ENCODE results near the gene CMSS1. TPM values are rescaled to one million over a fixed set of nuclear protein-coding genes. Genes with fewer than 3 reads are reported as not detected.
A peak's percentile ranks its signal among the peaks of the same experiment; 100 is the strongest.

The CMSS1 gene
- total RNA-seq, 1 donor, result 27.8 TPM

DNA sequence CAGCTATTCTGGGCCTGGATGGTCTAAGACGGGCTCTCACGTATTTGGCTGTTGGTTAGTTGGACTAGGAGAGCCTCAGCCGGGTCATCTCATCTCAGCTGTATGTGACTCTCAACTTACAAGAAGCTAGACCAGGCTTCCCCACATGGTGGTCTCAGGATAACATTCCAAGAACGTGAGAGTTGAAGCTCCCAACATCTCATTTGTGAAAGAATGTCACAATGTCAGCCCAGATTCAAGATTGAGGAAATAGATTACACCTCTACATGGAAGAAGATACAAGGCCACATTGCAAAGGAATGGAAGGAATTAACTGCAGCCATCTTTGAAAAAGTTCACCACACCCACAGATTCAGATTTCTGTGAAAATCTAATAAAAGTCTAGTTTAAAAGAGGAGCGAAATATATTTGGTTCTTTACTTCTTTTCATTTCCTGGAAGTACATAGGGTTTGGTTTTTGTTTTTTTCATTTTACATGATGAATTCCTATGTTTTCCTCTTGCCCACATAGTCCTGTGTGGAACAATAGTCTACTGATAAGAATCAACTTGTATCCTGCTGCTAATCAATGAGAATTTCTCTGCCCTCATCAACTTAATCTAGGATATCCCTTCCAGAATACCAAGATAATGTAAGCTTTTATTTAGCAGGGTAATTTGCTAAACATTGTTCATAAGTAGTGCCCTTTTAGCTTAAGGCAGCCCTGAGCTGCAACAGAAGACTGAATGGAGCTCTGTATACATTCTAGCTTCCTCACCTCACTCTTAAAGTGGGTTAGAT, 116.5 kb downstream of the CMSS1 start:
- no peak overlapping the region for H3K4me3 ChIP-seq (ENCODE audit: low read depth, low read length)
- TF ChIP-seq, protein P1, sequence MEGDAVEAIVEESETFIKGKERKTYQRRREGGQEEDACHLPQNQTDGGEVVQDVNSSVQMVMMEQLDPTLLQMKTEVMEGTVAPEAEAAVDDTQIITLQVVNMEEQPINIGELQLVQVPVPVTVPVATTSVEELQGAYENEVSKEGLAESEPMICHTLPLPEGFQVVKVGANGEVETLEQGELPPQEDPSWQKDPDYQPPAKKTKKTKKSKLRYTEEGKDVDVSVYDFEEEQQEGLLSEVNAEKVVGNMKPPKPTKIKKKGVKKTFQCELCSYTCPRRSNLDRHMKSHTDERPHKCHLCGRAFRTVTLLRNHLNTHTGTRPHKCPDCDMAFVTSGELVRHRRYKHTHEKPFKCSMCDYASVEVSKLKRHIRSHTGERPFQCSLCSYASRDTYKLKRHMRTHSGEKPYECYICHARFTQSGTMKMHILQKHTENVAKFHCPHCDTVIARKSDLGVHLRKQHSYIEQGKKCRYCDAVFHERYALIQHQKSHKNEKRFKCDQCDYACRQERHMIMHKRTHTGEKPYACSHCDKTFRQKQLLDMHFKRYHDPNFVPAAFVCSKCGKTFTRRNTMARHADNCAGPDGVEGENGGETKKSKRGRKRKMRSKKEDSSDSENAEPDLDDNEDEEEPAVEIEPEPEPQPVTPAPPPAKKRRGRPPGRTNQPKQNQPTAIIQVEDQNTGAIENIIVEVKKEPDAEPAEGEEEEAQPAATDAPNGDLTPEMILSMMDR (IDR thresholded peaks at IDR 0.05; ENCODE audit: insufficient read depth, low read length), result no peak
- DNase-seq (ENCODE audit: low read depth), result no peak

DNA sequence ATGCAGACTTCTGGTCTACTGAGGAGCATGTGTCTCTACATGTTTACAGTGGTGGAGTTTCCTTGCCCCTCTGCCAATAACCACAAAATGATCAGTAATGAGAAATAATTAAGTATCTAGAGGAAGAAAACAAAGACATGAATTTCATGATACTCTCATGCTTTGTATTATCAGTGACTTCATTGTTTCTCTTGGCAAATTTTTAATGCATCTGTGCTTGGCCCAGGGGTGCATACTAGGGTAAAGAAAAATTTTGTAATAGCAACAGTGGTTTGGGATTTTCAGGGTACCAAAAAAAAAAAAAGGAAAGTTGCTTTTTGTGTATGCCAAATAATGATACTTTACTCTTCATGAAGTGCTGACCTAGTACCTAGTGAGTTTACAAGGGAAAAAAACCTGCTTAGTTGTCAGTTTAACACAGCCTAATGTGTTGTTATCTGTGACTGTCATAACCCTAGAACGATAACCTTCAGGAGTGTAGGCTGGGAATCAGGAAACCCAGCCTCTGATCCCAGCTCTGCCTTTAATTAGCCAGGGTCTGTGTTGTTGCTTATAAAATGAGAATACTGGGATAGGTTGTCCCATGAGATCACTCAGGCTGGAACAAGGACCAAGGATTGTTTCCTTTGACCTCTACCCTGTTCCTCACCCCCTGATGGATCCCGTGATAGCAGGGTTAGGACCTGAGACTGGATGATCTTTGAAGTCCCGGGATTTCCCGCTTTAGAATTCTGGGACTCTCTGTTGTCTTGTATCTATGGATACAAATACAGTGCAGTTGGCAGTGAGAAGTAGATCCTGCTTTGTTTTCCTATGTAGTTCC, 117.5 kb downstream of the CMSS1 start:
- peak; percentile 57 for DNase-seq (ENCODE audit: low read depth)
- TF ChIP-seq, protein P1 (IDR thresholded peaks at IDR 0.05; ENCODE audit: insufficient read depth, low read length), result no peak
- H3K4me3 ChIP-seq (ENCODE audit: low read depth, low read length), result no peak overlapping the region

- TF ChIP-seq, protein P1 (IDR thresholded peaks at IDR 0.05; ENCODE audit: insufficient read depth, low read length), result no peak
- DNase-seq (ENCODE audit: low read depth), result peak; percentile 67
- H3K4me3 ChIP-seq (ENCODE audit: low read depth, low read length), result no peak overlapping the region
Observed at GRCh38 chr3:99938270-99938911, 120.7 kb downstream of the CMSS1 start.

DNA sequence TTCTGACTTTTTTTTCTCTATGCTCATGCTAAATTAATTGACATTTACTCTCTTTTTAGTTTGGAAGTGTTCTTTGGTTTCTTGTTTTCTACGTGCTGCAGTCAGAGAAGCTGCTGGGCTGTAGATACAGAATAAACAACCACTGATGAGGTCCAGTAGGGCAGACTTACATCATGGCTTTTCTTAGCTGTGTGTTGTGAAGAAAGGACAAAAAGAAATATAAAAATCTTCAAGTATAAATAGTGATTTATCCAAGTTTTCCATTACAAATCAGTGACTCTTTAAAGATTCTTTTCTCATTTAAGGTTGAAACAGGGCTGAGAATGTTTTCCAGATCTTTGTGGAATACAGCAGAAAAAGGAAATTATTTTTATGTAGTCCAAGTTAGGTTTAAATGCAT, 122.2 kb downstream of the CMSS1 start:
- no peak for DNase-seq (ENCODE audit: low read depth)
- H3K4me3 ChIP-seq (ENCODE audit: low read depth, low read length), result no peak overlapping the region
- TF ChIP-seq, protein P1 (IDR thresholded peaks at IDR 0.05; ENCODE audit: insufficient read depth, low read length), result no peak

- DNase-seq (ENCODE audit: low read depth), result no peak
- no peak overlapping the region for H3K4me3 ChIP-seq (ENCODE audit: low read depth, low read length)
- TF ChIP-seq, protein P1 (IDR thresholded peaks at IDR 0.05; ENCODE audit: insufficient read depth, low read length), result no peak
Observed at GRCh38 chr3:99940350-99940749, 122.7 kb downstream of the CMSS1 start.

DNA sequence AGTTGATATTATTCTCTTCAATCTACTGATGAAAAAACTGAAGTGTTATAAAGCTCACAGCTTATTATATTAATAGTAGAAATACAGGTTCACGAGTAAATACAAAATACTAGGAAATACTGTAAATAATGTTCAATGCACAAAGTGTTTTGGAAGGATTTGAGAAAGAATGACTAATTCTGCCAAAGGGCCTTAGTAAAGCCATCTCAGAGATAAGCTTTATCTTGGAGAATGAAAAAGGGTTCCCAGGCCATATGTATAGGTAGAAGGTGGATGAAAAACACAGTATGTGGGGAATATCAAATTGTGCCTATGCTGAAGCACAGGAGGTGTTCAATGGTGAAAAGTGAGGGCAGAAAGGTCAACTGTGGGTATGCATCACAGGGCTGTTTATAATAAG, 123.5 kb downstream of the CMSS1 start:
- H3K4me3 ChIP-seq (ENCODE audit: low read depth, low read length), result no peak overlapping the region
- TF ChIP-seq, protein P1 (IDR thresholded peaks at IDR 0.05; ENCODE audit: insufficient read depth, low read length), result no peak
- no peak for DNase-seq (ENCODE audit: low read depth)
